ENCODE results near the gene LCAT. TPM values are rescaled to one million over a fixed set of nuclear protein-coding genes. Genes with fewer than 3 reads are reported as not detected.
A peak's percentile ranks its signal among the peaks of the same experiment; 100 is the strongest.

The LCAT gene
- total and polyA plus RNA-seq, 9 of the 15 experiments (the other 6 are each of a cell fraction or from before 2014, with no cell fraction given) = 0.46 to 21.0 (median 5.0) TPM

GRCh38 chr16:67959536-67960329 is 15.8 kb upstream of the LCAT start:
- peaks cover 5% of the 10 kb centered on the region for H3K9me1 ChIP-seq (ENCODE audit: control insufficient read depth, insufficient read depth, low read length)
- H4K20me1 ChIP-seq (replicated peaks; ENCODE audit: control insufficient read depth, insufficient read depth, low read length) = peaks cover 13% of the 10 kb centered on the region
- peak overlapping the region; percentile 41 to 70; a peak in 3 of 4 replicates for H3K9ac ChIP-seq (ENCODE audit: insufficient read depth in 1 of 2, low read depth in 2 of 2, low read length in 2 of 2)
- DNase-seq (ENCODE audit: extremely low read depth in 1 of 4, low spot score in 3 of 4) (peak; percentile 46 to 71 (median 59)), ATAC-seq (peak; percentile 75), FAIRE-seq (peak; percentile 49)
- intact Hi-C loops (cut with micrococcal nuclease) = no loop called here
- peaks cover 74% of the 10 kb centered on the region; the same call in 2 of the 3 replicates for H3K36me3 ChIP-seq (ENCODE audit: control insufficient read depth, insufficient read depth, low read length)
- in situ Hi-C loops (cut with MboI) = no loop called here
- peak overlapping the region; percentile 44 for H3K4me2 ChIP-seq (ENCODE audit: insufficient read depth, low read length)
- peaks cover 9 to 35% of the 10 kb centered on the region in 2 experiments; a peak in 4 of 5 replicates for H3K4me1 ChIP-seq (replicated peaks in 1 of 2; ENCODE audit: control insufficient read depth in 2 of 2, insufficient read depth in 2 of 2, low read length in 2 of 2)
- H3K27me3 ChIP-seq (ENCODE audit: control insufficient read depth in 2 of 2, insufficient read depth in 2 of 2, low read length in 2 of 2) = no peaks in the 10 kb centered on the region
- no TSS peak for BruUV-seq (replicated peaks)
- H3K4me3 ChIP-seq = no peak overlapping the region
- ChIA-PET CTCF (ENCODE audit: low intra/inter-chr PET ratio) (no interaction called here), POLR2A (interaction anchor here (0.6 to 1.2 kb wide), 6 partner anchors 8 to 70 kb away, joined by 3 to 5 read pairs (median 3); partner anchors contain the start of gene SLC12A4)
- H3K27ac ChIP-seq (ENCODE audit: extremely low read depth, low read depth, low read length) = peak overlapping the region; percentile 52; the same call in 2 of the 3 replicates
- no peaks in the 10 kb centered on the region for H3K9me3 ChIP-seq (replicated peaks; ENCODE audit: control insufficient read depth, insufficient read depth, low read depth, low read length)
- H2AFZ ChIP-seq (ENCODE audit: low read depth, low read length) = no peak overlapping the region
- no peaks in the 10 kb centered on the region; the same call in 2 of the 3 replicates for H3K79me2 ChIP-seq (ENCODE audit: control insufficient read depth, insufficient read depth, low read length)
- 42% methylated on average over 10 of the region's 11 CpGs for WGBS (ENCODE audit: insufficient coverage, low coverage, missing lambda C conversion rate)
- TF ChIP-seq ZNF232 (CRISPR knock-in tag; IDR thresholded peaks at IDR 0.05) (no peak), ARID1B (IDR thresholded peaks at IDR 0.05) (0 out of 2 replicates have a peak, but pooled peaks have one; percentile 18), RCOR1 (IDR thresholded peaks at IDR 0.05; ENCODE audit: borderline replicate concordance in 1 of 2, low read depth in 2 of 2, low read length in 2 of 2) (peak in 1 of 2 experiments; percentile 38; a peak in 1 of 4 replicates), EGR1 (conservative IDR thresholded peaks at IDR 0.05) (peak; percentile 52), ZSCAN29 (IDR thresholded peaks at IDR 0.05) (no peak), JUND (IDR thresholded peaks at IDR 0.05; ENCODE audit: borderline replicate concordance, low read depth, low read length) (peak; percentile 78), JUND (tag; IDR thresholded peaks at IDR 0.05; ENCODE audit: borderline replicate concordance, low read depth, low read length) (no peak; the same call in 2 of the 3 replicates), DPF2 (IDR thresholded peaks at IDR 0.05) (0 out of 2 replicates have a peak, but pooled peaks have one; percentile 12), FOSL1 (tag; conservative IDR thresholded peaks at IDR 0.05) (peak; percentile 73), CBFA2T2 (conservative IDR thresholded peaks at IDR 0.05) (no peak), ESRRA (IDR thresholded peaks at IDR 0.05; ENCODE audit: borderline replicate concordance, low read depth) (peak; percentile 94), MTA3 (IDR thresholded peaks at IDR 0.05; ENCODE audit: borderline replicate concordance) (no peak), EP300 (IDR thresholded peaks at IDR 0.05; ENCODE audit: low read length) (peak; percentile 36; the same call in 1 of the 2 replicates), KLF1 (tag; IDR thresholded peaks at IDR 0.05) (peak; percentile 51; the same call in 1 of the 2 replicates), C11orf30 (IDR thresholded peaks at IDR 0.05; ENCODE audit: low read depth) (peak; percentile 30; the same call in 1 of the 2 replicates), ZNF280B (CRISPR knock-in tag; IDR thresholded peaks at IDR 0.05) (no peak), SMARCA5 (IDR thresholded peaks at IDR 0.05) (no peak), ZNF592 (IDR thresholded peaks at IDR 0.05) (peak; percentile 70)
